Omental fat pad (tissue), 4 donors: Measurements from ENCODE around the gene MBD3L3. TPM values are rescaled to one million over a fixed set of nuclear protein-coding genes. Genes with fewer than 3 reads are reported as not detected.
"Not testable (repeated sequence)": the region's sequence is repeated elsewhere in the genome, so short reads cannot be mapped to it uniquely, and the experiment has no call there.

Experiments
- ATAC-seq: fragments of 150-250 bp; one replicate; pipeline ENCODE4 v1.9.1; 2016; ENCODE audit warnings: mild to moderate bottlenecking, moderate library complexity; ENCODE audit not compliant: low FRiP score
- DNase-seq: peaks from one replicate; pipeline ENCODE4 v3.0.0-alpha.2; 2019; ENCODE audit warnings: low spot score
- CTCF ChIP-seq, 3 donors: fragments of 450-650 bp; IDR thresholded peaks; one replicate each; pipeline ENCODE4 v1.5.1; 2016 to 2017; ENCODE audit warnings: antibody characterized with exemption in 3 of 3, mild to moderate bottlenecking in 3 of 3, moderate library complexity in 2 of 3
- total RNA-seq, 4 donors: library from RNA; depleted of rRNA; stranded (reverse); fragments of >200 nt; gene quantifications; one replicate each; pipeline ENCODE4 v1.1.0, GENCODE V29; 2016

The MBD3L3 gene
- total RNA-seq = not detected

GRCh38 chr19:7058576-7058975 is at the start of gene MBD3L3:
Gene MBD3L3, minus strand, starts transcription at chr19:7058676. Its CDS starts 71 bp downstream, at chr19:7058605.
- DNase-seq, ATAC-seq: not testable (repeated sequence)

- no peak for DNase-seq
- TF ChIP-seq CTCF (IDR thresholded peaks at IDR 0.05) = no peak
- no peak for ATAC-seq
Observed at GRCh38 chr19:7106711-7107657, 48.5 kb upstream of the MBD3L3 start.

GRCh38 chr19:7104747-7105447 is 46.4 kb upstream of the MBD3L3 start:
- DNase-seq (no peak), ATAC-seq (no peak)
- TF ChIP-seq CTCF (IDR thresholded peaks at IDR 0.05) = no peak

GRCh38 chr19:7101498-7102253 is 43.2 kb upstream of the MBD3L3 start:
- DNase-seq (no peak), ATAC-seq (no peak)
- TF ChIP-seq CTCF (IDR thresholded peaks at IDR 0.05) = no peak

GRCh38 chr19:7099597-7099921 is 41.1 kb upstream of the MBD3L3 start:
- DNase-seq = peak; percentile 79
- no peak for ATAC-seq
- TF ChIP-seq CTCF (IDR thresholded peaks at IDR 0.05) = no peak

GRCh38 chr19:7098701-7099596 is 40.5 kb upstream of the MBD3L3 start:
- DNase-seq = peak; percentile 63
- no peak for TF ChIP-seq CTCF (IDR thresholded peaks at IDR 0.05)
- peak; percentile 92 for ATAC-seq
